HUES48 (cell line): ENCODE data around the gene COG4.

Source experiments
- H3K27ac ChIP-seq: one replicate; pipeline ENCODE4 v1.7.0; 2013; ENCODE audit warnings: low read depth, low read length, inconsistent platforms
- H3K27me3 ChIP-seq: 2 replicates; pipeline ENCODE4 v1.6.1; 2013; ENCODE audit warnings: mild to moderate bottlenecking, low read length; ENCODE audit not compliant: control insufficient read depth, insufficient read depth
- H3K36me3 ChIP-seq: 2 replicates; pipeline ENCODE4 v1.6.1; 2013; ENCODE audit warnings: low read length; ENCODE audit not compliant: control insufficient read depth, insufficient read depth
- H3K4me1 ChIP-seq: 2 replicates; pipeline ENCODE4 v1.6.1; 2013; ENCODE audit warnings: mild to moderate bottlenecking, low read length; ENCODE audit not compliant: control insufficient read depth, insufficient read depth
- H3K4me3 ChIP-seq: 2 replicates; pipeline ENCODE4 v1.5.1; 2013; ENCODE audit warnings: mild to moderate bottlenecking, low read depth, low read length
- H3K9ac ChIP-seq: 2 replicates; pipeline ENCODE4 v1.6.1; 2013; ENCODE audit warnings: mild to moderate bottlenecking, low read depth, low read length, moderate library complexity
- H3K9me3 ChIP-seq: 2 replicates; pipeline ENCODE4 v1.6.1; 2013; ENCODE audit warnings: low read length; ENCODE audit not compliant: control insufficient read depth, insufficient read depth

The COG4 gene

GRCh38 chr16:70480127-70481105, 42.9 kb downstream of the COG4 start:
- H3K27ac ChIP-seq: no peak overlapping the region
- H3K9me3 ChIP-seq: no peaks in the 10 kb centered on the region
- H3K4me3 ChIP-seq: no peak overlapping the region
- H3K4me1 ChIP-seq: peaks cover 5% of the 10 kb centered on the region; the same call in 1 of the 2 replicates
- H3K9ac ChIP-seq: no peak overlapping the region
- H3K36me3 ChIP-seq: peaks cover 42% of the 10 kb centered on the region
- no peaks in the 10 kb centered on the region for H3K27me3 ChIP-seq

DNA sequence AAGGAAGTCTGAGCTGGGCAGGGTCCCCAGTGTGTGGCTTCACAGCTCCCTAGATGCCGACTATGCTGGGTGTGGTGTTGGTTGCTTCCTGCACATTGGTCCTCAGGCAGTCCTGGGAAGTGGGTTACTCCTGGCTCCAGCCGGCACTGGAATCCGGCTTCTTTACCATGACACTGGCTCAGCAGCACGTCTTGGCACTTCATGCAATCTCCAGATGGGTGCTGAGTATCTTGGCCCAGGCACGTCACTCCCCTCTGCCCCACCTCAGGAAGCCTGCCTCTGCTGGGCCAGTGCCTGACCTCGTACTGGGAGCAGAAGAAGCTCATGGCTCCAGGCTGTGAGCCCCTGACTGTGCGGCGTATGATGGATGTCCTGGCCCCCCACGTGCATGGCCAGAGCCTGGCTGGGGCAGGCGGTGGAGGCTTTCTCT, 44.4 kb downstream of the COG4 start:
- Histone ChIP-seq H3K9me3 (no peaks in the 10 kb centered on the region), H3K4me3 (no peak overlapping the region), H3K9ac (no peak overlapping the region), H3K4me1 (peaks cover 5% of the 10 kb centered on the region; the same call in 1 of the 2 replicates), H3K27me3 (no peaks in the 10 kb centered on the region), H3K27ac (no peak overlapping the region), H3K36me3 (peaks cover 42% of the 10 kb centered on the region)

DNA sequence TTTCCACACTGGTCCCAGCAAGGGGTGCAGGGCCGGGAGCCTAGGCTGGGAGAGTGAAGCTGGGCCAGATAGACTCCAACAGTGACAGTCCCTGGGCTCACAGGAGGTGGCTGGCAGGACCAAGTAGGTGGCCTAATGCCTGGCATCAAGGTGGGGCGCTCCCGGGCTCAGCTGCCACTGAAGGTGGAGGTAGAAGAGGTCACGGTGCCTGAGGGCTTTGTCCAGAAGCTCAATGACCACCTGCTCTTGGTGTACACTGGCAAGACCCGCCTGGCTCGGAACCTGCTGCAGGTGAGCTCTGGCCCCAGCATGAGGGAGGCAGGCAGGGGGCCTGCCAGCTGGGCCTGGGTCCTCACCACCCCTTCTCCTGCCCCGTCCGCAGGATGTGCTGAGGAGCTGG, 45.2 kb downstream of the COG4 start:
- Histone ChIP-seq H3K4me1 (peaks cover 5% of the 10 kb centered on the region; the same call in 1 of the 2 replicates), H3K9ac (no peak overlapping the region), H3K27me3 (no peaks in the 10 kb centered on the region), H3K9me3 (no peaks in the 10 kb centered on the region), H3K4me3 (no peak overlapping the region), H3K36me3 (peaks cover 35% of the 10 kb centered on the region), H3K27ac (no peak overlapping the region)

- Histone ChIP-seq H3K9me3 (no peaks in the 10 kb centered on the region), H3K27me3 (no peaks in the 10 kb centered on the region), H3K36me3 (peaks cover 22% of the 10 kb centered on the region; the same call in 1 of the 2 replicates), H3K9ac (no peak overlapping the region), H3K27ac (no peak overlapping the region), H3K4me3 (no peak overlapping the region), H3K4me1 (peaks cover 5% of the 10 kb centered on the region; the same call in 1 of the 2 replicates)
These were observed 46.9 kb downstream of the COG4 start for GRCh38 chr16:70476272-70477020.

DNA sequence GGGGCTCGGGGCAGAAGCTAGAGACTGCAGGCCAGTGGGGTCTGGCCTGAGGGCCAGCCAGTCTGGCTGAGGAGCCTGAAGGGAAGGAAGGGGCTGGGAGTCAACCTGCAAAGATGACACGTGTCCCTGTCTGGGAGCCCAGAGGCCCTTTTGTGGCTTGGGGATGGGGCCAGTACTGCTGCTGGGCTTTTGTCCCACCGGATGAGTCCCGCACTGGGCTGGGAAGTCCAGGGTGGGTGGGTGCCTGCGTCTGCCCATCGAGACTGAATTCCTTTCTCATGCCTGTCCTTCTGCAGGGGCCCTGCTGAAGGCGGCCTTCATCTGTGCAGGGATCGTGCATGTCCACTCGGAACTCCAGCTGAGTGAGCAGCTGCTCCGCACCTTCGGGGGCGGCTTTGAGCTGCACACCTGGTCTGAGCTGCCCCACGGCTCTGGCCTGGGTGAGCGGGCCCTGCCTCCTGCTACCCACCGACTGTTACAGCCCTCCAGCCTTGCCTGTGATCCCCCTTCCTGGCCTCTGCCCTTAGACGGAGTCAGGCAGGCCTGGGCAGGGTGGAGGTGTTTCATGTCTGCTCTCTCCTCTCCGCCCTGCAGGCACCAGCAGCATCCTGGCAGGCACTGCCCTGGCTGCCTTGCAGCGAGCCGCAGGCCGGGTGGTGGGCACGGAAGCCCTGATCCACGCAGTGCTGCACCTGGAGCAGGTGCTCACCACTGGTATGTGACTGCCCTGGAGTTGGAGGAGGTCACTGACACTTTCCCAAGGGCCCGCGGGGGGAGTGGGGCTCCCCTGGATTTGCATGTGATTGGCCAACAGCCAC, 48.1 kb downstream of the COG4 start:
- Histone ChIP-seq H3K27me3 (no peaks in the 10 kb centered on the region), H3K9me3 (no peaks in the 10 kb centered on the region), H3K27ac (no peak overlapping the region), H3K4me1 (peaks cover 5% of the 10 kb centered on the region; the same call in 1 of the 2 replicates), H3K4me3 (no peak overlapping the region), H3K9ac (no peak overlapping the region), H3K36me3 (peaks cover 10% of the 10 kb centered on the region; the same call in 1 of the 2 replicates)

DNA sequence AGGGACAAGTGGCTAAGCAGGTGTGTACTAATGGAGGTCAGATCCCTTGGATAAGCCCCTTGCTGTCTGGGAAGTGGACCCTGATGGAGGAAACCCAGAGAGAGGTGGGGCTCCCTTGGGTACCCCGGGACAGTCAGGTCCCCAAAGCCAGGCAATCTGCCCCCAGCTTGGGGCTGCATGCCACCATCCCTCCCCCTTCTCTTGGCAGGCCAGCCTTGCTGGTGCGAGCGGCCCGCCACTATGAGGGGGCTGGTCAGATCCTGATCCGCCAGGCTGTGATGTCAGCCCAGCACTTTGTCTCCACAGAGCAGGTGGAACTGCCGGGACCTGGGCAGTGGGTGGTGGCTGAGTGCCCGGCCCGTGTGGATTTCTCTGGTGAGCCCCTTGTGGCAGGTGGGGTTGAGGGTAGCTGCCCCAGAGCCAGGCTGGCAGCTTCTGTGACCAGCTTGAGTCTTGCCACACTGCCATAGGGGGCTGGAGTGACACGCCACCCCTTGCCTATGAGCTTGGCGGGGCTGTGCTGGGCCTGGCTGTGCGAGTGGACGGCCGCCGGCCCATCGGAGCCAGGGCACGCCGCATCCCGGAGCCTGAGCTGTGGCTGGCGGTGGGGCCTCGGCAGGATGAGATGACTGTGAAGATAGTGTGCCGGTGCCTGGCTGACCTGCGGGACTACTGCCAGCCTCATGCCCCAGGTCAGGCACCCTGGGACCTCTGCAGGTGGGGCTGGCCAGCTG, 48.9 kb downstream of the COG4 start:
- Histone ChIP-seq H3K36me3 (peaks cover 2% of the 10 kb centered on the region; the same call in 1 of the 2 replicates), H3K27me3 (no peaks in the 10 kb centered on the region), H3K9ac (no peak overlapping the region), H3K9me3 (no peaks in the 10 kb centered on the region), H3K4me3 (no peak overlapping the region), H3K4me1 (peaks cover 5% of the 10 kb centered on the region; the same call in 1 of the 2 replicates), H3K27ac (no peak overlapping the region)

- Histone ChIP-seq H3K27me3 (no peaks in the 10 kb centered on the region), H3K9me3 (no peaks in the 10 kb centered on the region), H3K36me3 (no peaks in the 10 kb centered on the region), H3K27ac (no peak overlapping the region), H3K4me3 (no peak overlapping the region), H3K9ac (no peak overlapping the region), H3K4me1 (peaks cover 1% of the 10 kb centered on the region; the same call in 1 of the 2 replicates)
These were observed 49.7 kb downstream of the COG4 start for GRCh38 chr16:70473446-70474319.

GRCh38 chr16:70472786-70473433, 50.4 kb downstream of the COG4 start:
- Histone ChIP-seq H3K36me3 (no peaks in the 10 kb centered on the region), H3K4me3 (no peak overlapping the region), H3K4me1 (no peaks in the 10 kb centered on the region), H3K9ac (no peak overlapping the region), H3K27me3 (no peaks in the 10 kb centered on the region), H3K9me3 (no peaks in the 10 kb centered on the region), H3K27ac (no peak overlapping the region)

GRCh38 chr16:70470927-70471341, 52.4 kb downstream of the COG4 start:
- H3K4me1 ChIP-seq: no peaks in the 10 kb centered on the region
- H3K9ac ChIP-seq: no peak overlapping the region
- no peaks in the 10 kb centered on the region for H3K9me3 ChIP-seq
- H3K27ac ChIP-seq: no peak overlapping the region
- no peaks in the 10 kb centered on the region for H3K36me3 ChIP-seq
- H3K27me3 ChIP-seq: no peaks in the 10 kb centered on the region
- no peak overlapping the region for H3K4me3 ChIP-seq
